Loucy (cell line): ENCODE results near the gene BCAT1.

ENCODE experiments used
- H2AFZ ChIP-seq: fragments of 200-600 bp; sonication (generic); 2 replicates; pipeline ENCODE4 v1.6.0; 2016; ENCODE audit warnings: antibody characterized with exemption, mild to moderate bottlenecking, low read length, moderate library complexity
- H3F3A ChIP-seq: fragments of 200-600 bp; 2 replicates; pipeline ENCODE4 v1.6.0; 2016; ENCODE audit warnings: antibody characterized with exemption, low read depth, mild to moderate bottlenecking
- H3K27me3 ChIP-seq: fragments of 200-600 bp; sonication (generic); 2 replicates; pipeline ENCODE4 v1.6.1; 2014; ENCODE audit warnings: low read length, mild to moderate bottlenecking; ENCODE audit not compliant: insufficient read depth, poor library complexity, severe bottlenecking
- H3K36me3 ChIP-seq: fragments of 200-600 bp; sonication (generic); 2 replicates; pipeline ENCODE4 v1.6.1; 2016; ENCODE audit warnings: low read length; ENCODE audit not compliant: insufficient read depth
- H3K4me1 ChIP-seq: fragments of 200-600 bp; sonication (generic); 2 replicates; pipeline ENCODE4 v1.5.1; 2014; ENCODE audit warnings: low read length, mild to moderate bottlenecking; ENCODE audit not compliant: insufficient read depth, poor library complexity, severe bottlenecking
- H3K4me2 ChIP-seq: fragments of 200-600 bp; sonication (generic); 2 replicates; pipeline ENCODE4 v1.6.0; 2014; ENCODE audit warnings: antibody characterized with exemption, low read length, low read depth, mild to moderate bottlenecking; ENCODE audit not compliant: poor library complexity, severe bottlenecking
- H3K4me3 ChIP-seq: fragments of 200-600 bp; sonication (generic); 2 replicates; pipeline ENCODE4 v1.5.1; 2014; ENCODE audit warnings: low read length, mild to moderate bottlenecking, mixed read lengths; ENCODE audit not compliant: poor library complexity, severe bottlenecking
- H3K79me2 ChIP-seq: fragments of 200-600 bp; sonication (generic); 2 replicates; pipeline ENCODE4 v1.6.1; 2014; ENCODE audit warnings: low read length; ENCODE audit not compliant: insufficient read depth
- H3K9ac ChIP-seq: fragments of 200-600 bp; sonication (generic); 2 replicates; pipeline ENCODE4 v1.6.0; 2014; ENCODE audit warnings: mild to moderate bottlenecking, low read depth, low read length, moderate library complexity; ENCODE audit not compliant: poor library complexity, severe bottlenecking
- H3K9me2 ChIP-seq: fragments of 200-600 bp; sonication (generic); replicated peaks from 2 replicates; pipeline ENCODE4 v1.6.1; 2016; ENCODE audit warnings: low read depth, low read length, mixed read lengths
- H3K9me3 ChIP-seq: fragments of 200-600 bp; sonication (generic); 2 replicates; pipeline ENCODE4 v1.6.1; 2014; ENCODE audit warnings: mild to moderate bottlenecking, antibody characterized with exemption, low read length, low read depth; ENCODE audit not compliant: insufficient read depth
- H4K20me1 ChIP-seq: fragments of 200-600 bp; sonication (generic); 2 replicates; pipeline ENCODE4 v1.6.0; 2014; ENCODE audit warnings: antibody characterized with exemption, low read length, mild to moderate bottlenecking; ENCODE audit not compliant: insufficient read depth, poor library complexity, severe bottlenecking
- EZH2phosphoT487 ChIP-seq: fragments of 200-600 bp; IDR thresholded peaks from 2 replicates; pipeline ENCODE4 v1.6.1; 2018; ENCODE audit warnings: antibody characterized with exemption, mild to moderate bottlenecking, moderate library complexity, borderline replicate concordance
- TF ChIP-seq, protein P1 (sequence below): fragments of 200-600 bp; sonication (generic); conservative IDR thresholded peaks from 2 replicates; pipeline ENCODE4 v1.5.1; 2014; ENCODE audit warnings: mild to moderate bottlenecking, antibody characterized with exemption, low read length

BCAT1 gene

DNA sequence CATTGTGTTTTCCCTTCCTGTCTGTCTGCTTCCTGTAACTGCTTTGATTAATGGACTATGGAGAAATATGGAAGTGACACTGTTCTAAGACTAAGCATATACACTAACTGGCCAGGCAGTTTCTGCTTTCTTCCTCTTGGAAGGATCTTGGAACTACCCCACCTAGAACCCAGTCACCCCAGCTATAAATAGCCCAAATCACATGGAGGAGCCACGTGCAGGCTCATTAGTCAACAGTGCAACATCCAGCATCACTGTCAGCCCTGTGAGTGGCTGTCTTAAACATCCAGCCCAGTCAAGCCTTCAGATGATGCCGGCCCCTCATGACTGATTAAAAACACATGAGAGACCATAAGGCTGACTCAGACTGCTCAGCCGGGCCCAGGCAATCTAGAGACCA is 39.2 kb downstream of the BCAT1 start:
- Histone ChIP-seq H4K20me1 (peaks cover 6% of the 10 kb centered on the region), H3K9ac (no peak overlapping the region), H3F3A (no peaks in the 10 kb centered on the region), H3K27me3 (no peaks in the 10 kb centered on the region), H3K4me3 (no peak overlapping the region), H3K4me1 (peaks cover 30% of the 10 kb centered on the region), H3K36me3 (peaks cover 8% of the 10 kb centered on the region; the same call in 1 of the 2 replicates), H3K9me2 (no peaks in the 10 kb centered on the region), H3K9me3 (no peaks in the 10 kb centered on the region), H3K4me2 (no peak overlapping the region), H2AFZ (no peak overlapping the region), H3K79me2 (peaks cover 78% of the 10 kb centered on the region; the same call in 1 of the 2 replicates)
- no peak for TF ChIP-seq EZH2phosphoT487
- TF ChIP-seq, protein P1, sequence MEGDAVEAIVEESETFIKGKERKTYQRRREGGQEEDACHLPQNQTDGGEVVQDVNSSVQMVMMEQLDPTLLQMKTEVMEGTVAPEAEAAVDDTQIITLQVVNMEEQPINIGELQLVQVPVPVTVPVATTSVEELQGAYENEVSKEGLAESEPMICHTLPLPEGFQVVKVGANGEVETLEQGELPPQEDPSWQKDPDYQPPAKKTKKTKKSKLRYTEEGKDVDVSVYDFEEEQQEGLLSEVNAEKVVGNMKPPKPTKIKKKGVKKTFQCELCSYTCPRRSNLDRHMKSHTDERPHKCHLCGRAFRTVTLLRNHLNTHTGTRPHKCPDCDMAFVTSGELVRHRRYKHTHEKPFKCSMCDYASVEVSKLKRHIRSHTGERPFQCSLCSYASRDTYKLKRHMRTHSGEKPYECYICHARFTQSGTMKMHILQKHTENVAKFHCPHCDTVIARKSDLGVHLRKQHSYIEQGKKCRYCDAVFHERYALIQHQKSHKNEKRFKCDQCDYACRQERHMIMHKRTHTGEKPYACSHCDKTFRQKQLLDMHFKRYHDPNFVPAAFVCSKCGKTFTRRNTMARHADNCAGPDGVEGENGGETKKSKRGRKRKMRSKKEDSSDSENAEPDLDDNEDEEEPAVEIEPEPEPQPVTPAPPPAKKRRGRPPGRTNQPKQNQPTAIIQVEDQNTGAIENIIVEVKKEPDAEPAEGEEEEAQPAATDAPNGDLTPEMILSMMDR = no peak

DNA sequence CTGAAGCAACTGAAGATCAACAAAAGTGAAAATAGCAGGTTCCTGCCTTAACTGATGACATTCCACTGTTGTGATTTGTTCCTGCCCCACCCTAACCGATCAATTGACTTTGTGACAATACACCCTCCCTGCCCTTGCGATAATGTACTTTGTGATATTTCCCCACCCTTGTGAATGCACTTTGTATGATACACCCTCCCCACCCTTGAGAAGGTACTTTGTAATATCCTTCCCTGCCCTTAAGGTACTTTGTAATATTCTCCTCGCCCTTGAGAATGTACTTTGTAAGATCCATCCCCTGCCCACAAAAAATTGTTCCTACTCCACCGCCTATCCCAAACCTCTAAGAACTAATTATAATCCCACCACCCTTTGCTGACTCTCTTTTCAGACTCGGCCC is 41.4 kb downstream of the BCAT1 start:
- H4K20me1 ChIP-seq = peaks cover 2% of the 10 kb centered on the region
- H2AFZ ChIP-seq = no peak overlapping the region
- peaks cover 73% of the 10 kb centered on the region; the same call in 1 of the 2 replicates for H3K79me2 ChIP-seq
- peaks cover 31% of the 10 kb centered on the region for H3K4me1 ChIP-seq
- no peak overlapping the region for H3K4me2 ChIP-seq
- no peak for TF ChIP-seq EZH2phosphoT487
- TF ChIP-seq, protein P1 = no peak
- no peak overlapping the region for H3K4me3 ChIP-seq
- H3K9ac ChIP-seq = no peak overlapping the region
- H3K27me3 ChIP-seq = no peaks in the 10 kb centered on the region
- peaks cover 8% of the 10 kb centered on the region; the same call in 1 of the 2 replicates for H3K36me3 ChIP-seq
- no peaks in the 10 kb centered on the region for H3K9me3 ChIP-seq
- peaks cover 2% of the 10 kb centered on the region; the same call in 1 of the 2 replicates for H3F3A ChIP-seq
- no peaks in the 10 kb centered on the region for H3K9me2 ChIP-seq

DNA sequence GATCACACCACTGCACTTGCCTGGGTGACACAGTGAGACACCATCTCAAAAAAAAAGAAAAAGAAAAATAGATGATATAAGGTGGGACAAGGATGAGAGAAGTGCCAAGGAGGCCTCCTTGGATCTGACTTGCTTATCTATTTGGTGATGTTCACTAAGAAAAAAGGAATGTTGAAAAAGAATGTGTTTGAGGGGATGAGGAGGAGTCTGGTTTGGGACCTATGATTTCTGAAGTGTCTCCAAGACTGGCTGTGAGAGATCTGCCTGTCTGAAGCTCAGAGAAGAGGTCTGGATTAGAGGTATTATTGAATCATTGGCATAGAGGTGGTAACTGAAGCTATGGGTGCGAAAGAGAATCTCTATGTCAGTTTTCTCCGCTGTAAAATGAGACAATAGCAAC is 42.8 kb downstream of the BCAT1 start:
- H3K79me2 ChIP-seq = peaks cover 75% of the 10 kb centered on the region
- TF ChIP-seq, protein P1 = no peak
- no peak for TF ChIP-seq EZH2phosphoT487
- H3K27me3 ChIP-seq = no peaks in the 10 kb centered on the region
- H3F3A ChIP-seq = peaks cover 2% of the 10 kb centered on the region; the same call in 1 of the 2 replicates
- peaks cover 8% of the 10 kb centered on the region; the same call in 1 of the 2 replicates for H3K36me3 ChIP-seq
- no peak overlapping the region for H3K9ac ChIP-seq
- no peak overlapping the region for H2AFZ ChIP-seq
- peaks cover 35% of the 10 kb centered on the region for H3K4me1 ChIP-seq
- peaks cover 10% of the 10 kb centered on the region for H4K20me1 ChIP-seq
- H3K4me2 ChIP-seq = no peak overlapping the region
- no peaks in the 10 kb centered on the region for H3K9me3 ChIP-seq
- no peaks in the 10 kb centered on the region for H3K9me2 ChIP-seq
- H3K4me3 ChIP-seq = no peak overlapping the region
